Left lung (tissue), 10 donors: ENCODE measurements around the gene CNNM4. TPM values are rescaled to one million over a fixed set of nuclear protein-coding genes. Genes with fewer than 3 reads are reported as not detected.

Source experiments
- ATAC-seq: fragments of 200-7000 bp; cut with Tn5 transposase; one replicate; pipeline ENCODE4 v1.9.1; 2020; ENCODE audit warnings: moderate library complexity
- DNase-seq, 4 donors: peaks; one replicate each; pipeline ENCODE4 v3.0.0-alpha.2; 2013 to 2020
- H3K27ac ChIP-seq, 2 donors: fragments of 200-600 bp; sonication (generic) in 1 of 2; one replicate each; pipeline versions ENCODE4 v1.5.0 to v1.8.0; 2020 to 2021
- H3K27me3 ChIP-seq, 2 donors: fragments of 200-600 bp; sonication (generic) in 1 of 2; one replicate each; pipeline versions ENCODE4 v1.5.0 to v1.8.0; 2020 to 2021
- H3K36me3 ChIP-seq, 2 donors: fragments of 200-600 bp; sonication (generic) in 1 of 2; one replicate each; pipeline versions ENCODE4 v1.5.0 to v1.8.0; 2020 to 2021
- H3K4me1 ChIP-seq, 2 donors: fragments of 200-600 bp; one replicate each; pipeline ENCODE4 v1.8.0; 2021
- H3K4me3 ChIP-seq, 2 donors: fragments of 200-600 bp; sonication (generic) in 1 of 2; one replicate each; pipeline versions ENCODE4 v1.5.0 to v1.8.0; 2020 to 2021; ENCODE audit warnings: mild to moderate bottlenecking in 1 of 2
- H3K9me3 ChIP-seq, 2 donors: fragments of 200-600 bp; sonication (generic) in 1 of 2; one replicate each; pipeline versions ENCODE4 v1.5.0 to v1.8.0; 2020 to 2021
- CTCF ChIP-seq, 2 donors: fragments of 200-600 bp; sonication (generic) in 1 of 2; IDR thresholded peaks; one replicate each; pipeline versions ENCODE4 v1.5.0 to v1.8.0; 2021; ENCODE audit warnings: antibody characterized with exemption in 2 of 2
- intact Hi-C, 2 donors: fragments of 100-400 bp; cut with DNase I; formaldehyde crosslinking; loops; one replicate each; pipeline versions ENCODE4 v1.11.2 to v1.14.2; 2022
- polyA plus RNA-seq, 6 donors: library from polyadenylated mRNA; unstranded; fragments of 120-200 nt; gene quantifications; one replicate each; pipeline ENCODE4 v1.2.1, GENCODE V29; 2013; ENCODE audit not compliant: insufficient read length in 6 of 6
- total RNA-seq, 2 donors: library from RNA; stranded (reverse); fragmentation: NEBNext Ultra II Directional; extraction: Animal tissue kit (Norgen Biotek cat#: 25700); gene quantifications; one replicate each; pipeline ENCODE4 v1.2.1, GENCODE V29; 2021
- donor health status: DM: no; HTN: yes; CAD: no.
- donor health status: DM: no; HTN: no; CAD: no.

CNNM4 gene
- total and polyA plus RNA-seq, 8 donors = 14.1 to 22.8 (median 16.7) TPM

GRCh38 chr2:96775160-96775559 lies 14.5 kb downstream of the CNNM4 start:
- H3K27me3 ChIP-seq = no peaks in the 10 kb centered on the region
- no peak overlapping the region for H3K27ac ChIP-seq
- H3K4me3 ChIP-seq = no peak overlapping the region
- DNase-seq (no peak), ATAC-seq (no peak)
- H3K4me1 ChIP-seq = peaks cover 0 to 20% of the 10 kb centered on the region in 2 donors
- H3K9me3 ChIP-seq = no peaks in the 10 kb centered on the region
- no peak for TF ChIP-seq CTCF (IDR thresholded peaks at IDR 0.05)
- intact Hi-C loops = no loop called here
- peaks cover 0 to 7% of the 10 kb centered on the region in 2 donors for H3K36me3 ChIP-seq

- Histone ChIP-seq H3K4me3 (no peak overlapping the region), H3K9me3 (no peaks in the 10 kb centered on the region), H3K27ac (no peak overlapping the region), H3K36me3 (no peaks in the 10 kb centered on the region), H3K27me3 (no peaks in the 10 kb centered on the region), H3K4me1 (peaks cover 5 to 15% of the 10 kb centered on the region in 2 donors)
- no peak for TF ChIP-seq CTCF (IDR thresholded peaks at IDR 0.05)
- intact Hi-C loops = no loop called here
- DNase-seq (no peak), ATAC-seq (no peak)
These were observed 22.7 kb downstream of the CNNM4 start for GRCh38 chr2:96783388-96783787.

- TF ChIP-seq CTCF (IDR thresholded peaks at IDR 0.05) = no peak
- no peaks in the 10 kb centered on the region for H3K36me3 ChIP-seq
- no peaks in the 10 kb centered on the region for H3K9me3 ChIP-seq
- peak in 1 of 4 donors; percentile 9 for DNase-seq
- no peak for ATAC-seq
- no peaks in the 10 kb centered on the region for H3K27me3 ChIP-seq
- peaks cover 8 to 20% of the 10 kb centered on the region in 2 donors for H3K4me1 ChIP-seq
- intact Hi-C loops = no loop called here
- peak overlapping the region; percentile 39 to 48 for H3K27ac ChIP-seq
- no peak overlapping the region for H3K4me3 ChIP-seq
These were observed 26.7 kb downstream of the CNNM4 start for GRCh38 chr2:96787411-96787810.

- no peak for TF ChIP-seq CTCF (IDR thresholded peaks at IDR 0.05)
- intact Hi-C loops = no loop called here
- Histone ChIP-seq H3K9me3 (no peaks in the 10 kb centered on the region), H3K27me3 (no peaks in the 10 kb centered on the region), H3K36me3 (no peaks in the 10 kb centered on the region), H3K4me1 (peaks cover 8 to 20% of the 10 kb centered on the region in 2 donors), H3K27ac (peak overlapping the region in 1 of 2 donors; percentile 48), H3K4me3 (no peak overlapping the region)
- peak in 1 of 4 donors; percentile 50 for DNase-seq
- peak; percentile 78 for ATAC-seq
These were observed 27.9 kb downstream of the CNNM4 start for GRCh38 chr2:96788442-96789244.

GRCh38 chr2:96789245-96789617 lies 28.5 kb downstream of the CNNM4 start:
- Histone ChIP-seq H3K36me3 (no peaks in the 10 kb centered on the region), H3K4me3 (no peak overlapping the region), H3K27ac (no peak overlapping the region), H3K4me1 (peaks cover 8 to 20% of the 10 kb centered on the region in 2 donors), H3K9me3 (no peaks in the 10 kb centered on the region), H3K27me3 (no peaks in the 10 kb centered on the region)
- intact Hi-C loops = no loop called here
- DNase-seq (no peak), ATAC-seq (no peak)
- no peak for TF ChIP-seq CTCF (IDR thresholded peaks at IDR 0.05)
